Measurements from ENCODE around the gene E4F1. TPM values are rescaled to one million over a fixed set of nuclear protein-coding genes. Genes with fewer than 3 reads are reported as not detected.

The E4F1 gene
- total and polyA plus RNA-seq, 2 of the 13 experiments (the other 11 are each of a cell fraction or from before 2014, with no cell fraction given): 13.8 to 19.5 TPM

- TF ChIP-seq FOXO4 (CRISPR knock-in tag; conservative IDR thresholded peaks at IDR 0.05) (0 out of 2 replicates have a peak, but pooled peaks have one; percentile 44), BCLAF1 (IDR thresholded peaks at IDR 0.05) (no peak), ZNF589 (CRISPR knock-in tag; conservative IDR thresholded peaks at IDR 0.05) (no peak), MXD1 (CRISPR knock-in tag; IDR thresholded peaks at IDR 0.05) (peak; percentile 11; the same call in 1 of the 2 replicates), STAT5B (CRISPR knock-in tag; IDR thresholded peaks at IDR 0.05) (no peak), UBTF (CRISPR knock-in tag; IDR thresholded peaks at IDR 0.05) (peak; percentile 56; the same call in 1 of the 2 replicates), MYC (CRISPR knock-in tag; IDR thresholded peaks at IDR 0.05; ENCODE audit: borderline replicate concordance) (peak; percentile 67; the same call in 1 of the 2 replicates), HES4 (CRISPR knock-in tag; IDR thresholded peaks at IDR 0.05; ENCODE audit: borderline replicate concordance) (0 out of 2 replicates have a peak, but pooled peaks have one; percentile 54), ZNF205 (CRISPR knock-in tag; IDR thresholded peaks at IDR 0.05) (no peak), ZMAT5 (CRISPR knock-in tag; IDR thresholded peaks at IDR 0.05; ENCODE audit: borderline replicate concordance, low read depth) (no peak), KDM2A (CRISPR knock-in tag; IDR thresholded peaks at IDR 0.05; ENCODE audit: borderline replicate concordance, low read depth) (no peak), HMG20A (CRISPR knock-in tag; IDR thresholded peaks at IDR 0.05; ENCODE audit: borderline replicate concordance) (no peak), MTF1 (CRISPR knock-in tag; IDR thresholded peaks at IDR 0.05) (no peak), SRF (IDR thresholded peaks at IDR 0.05; ENCODE audit: low read depth, low read length) (no peak), HNRNPUL1 (IDR thresholded peaks at IDR 0.05; ENCODE audit: low read depth, low read length) (no peak), ZNF609 (CRISPR knock-in tag; IDR thresholded peaks at IDR 0.05; ENCODE audit: borderline replicate concordance) (0 out of 2 replicates have a peak, but pooled peaks have one; percentile 33)
These were observed 33.3 kb upstream of the E4F1 start (continued) for GRCh38 chr16:2190002-2190658.
